Small intestine (tissue), 7 donors: ENCODE results near the gene TCF15. TPM values are rescaled to one million over a fixed set of nuclear protein-coding genes. Genes with fewer than 3 reads are reported as not detected.
"Not testable (repeated sequence)": the region's sequence is repeated elsewhere in the genome, so short reads cannot be mapped to it uniquely, and the experiment has no call there.

Experiments
- DNase-seq, 2 donors: peaks; one replicate each; pipeline versions ENCODE4 v3.0.0 to v3.0.0-alpha.2; 2013
- FAIRE-seq: peaks from 2 replicates; lab custom pipeline; 2012; peaks lifted over from hg19 to GRCh38; lab: Jason Lieb, UNC
- H3K27ac ChIP-seq, 3 donors: one replicate each; pipeline ENCODE4 v1.5.1; 2013; ENCODE audit warnings: low read length in 2 of 3, mild to moderate bottlenecking in 2 of 3, control low read depth in 1 of 3, inconsistent platforms in 1 of 3, low read depth in 1 of 3, moderate library complexity in 1 of 3
- H3K27me3 ChIP-seq, 3 donors: one replicate each; pipeline ENCODE4 v1.6.1; 2013; ENCODE audit warnings: low read length in 3 of 3, inconsistent platforms in 1 of 3; ENCODE audit not compliant: control insufficient read depth in 3 of 3, insufficient read depth in 3 of 3
- H3K36me3 ChIP-seq, 3 donors: one replicate each; pipeline ENCODE4 v1.6.1; 2013; ENCODE audit warnings: low read length in 3 of 3, inconsistent platforms in 1 of 3, low read depth in 1 of 3, mild to moderate bottlenecking in 1 of 3, moderate library complexity in 1 of 3; ENCODE audit not compliant: control insufficient read depth in 3 of 3, insufficient read depth in 2 of 3
- H3K4me1 ChIP-seq, 3 donors: one replicate each; pipeline ENCODE4 v1.6.1; 2013; ENCODE audit warnings: low read length in 2 of 3, inconsistent platforms in 1 of 3, low read depth in 1 of 3, mild to moderate bottlenecking in 1 of 3, moderate library complexity in 1 of 3; ENCODE audit not compliant: control insufficient read depth in 3 of 3, insufficient read depth in 2 of 3
- H3K4me3 ChIP-seq, 3 donors: one replicate each; pipeline ENCODE4 v1.5.1; 2013; ENCODE audit warnings: low read length in 3 of 3, control low read depth in 1 of 3, inconsistent platforms in 1 of 3, low read depth in 1 of 3, mild to moderate bottlenecking in 1 of 3, moderate library complexity in 1 of 3
- H3K9me3 ChIP-seq, 2 donors: one replicate each; pipeline ENCODE4 v1.6.1; 2013; ENCODE audit warnings: low read depth in 1 of 2, low read length in 1 of 2; ENCODE audit not compliant: control insufficient read depth in 2 of 2, insufficient read depth in 1 of 2
- WGBS, 3 donors: extraction: QIAGEN DNeasy Blood & Tissue Kit; methylation state at CpG; one replicate each; pipeline ENCODE4 v1.1.7; 2013; 5-methylcytosine and 5-hydroxymethylcytosine counted together
- polyA plus RNA-seq, 4 donors: library from polyadenylated mRNA; stranded (reverse) in 3 of 4; unstranded in 1 of 4; fragments of 200-250 nt in 3 of 4; fragments of 120-200 nt in 1 of 4; gene quantifications; one replicate each; pipeline versions ENCODE4 v1.2.1 to v1.2.3, GENCODE V29; 2013
- donor health status: healthy with polysubstance abuse.
- donor health status: control.
- donor health status: control.
- donor health status: Bipolar disorder and iron deficiency.
- donor health status: healthy.

TCF15 gene
- polyA plus RNA-seq, 4 donors = 0.21 to 0.37 TPM; not detected in 2

DNA sequence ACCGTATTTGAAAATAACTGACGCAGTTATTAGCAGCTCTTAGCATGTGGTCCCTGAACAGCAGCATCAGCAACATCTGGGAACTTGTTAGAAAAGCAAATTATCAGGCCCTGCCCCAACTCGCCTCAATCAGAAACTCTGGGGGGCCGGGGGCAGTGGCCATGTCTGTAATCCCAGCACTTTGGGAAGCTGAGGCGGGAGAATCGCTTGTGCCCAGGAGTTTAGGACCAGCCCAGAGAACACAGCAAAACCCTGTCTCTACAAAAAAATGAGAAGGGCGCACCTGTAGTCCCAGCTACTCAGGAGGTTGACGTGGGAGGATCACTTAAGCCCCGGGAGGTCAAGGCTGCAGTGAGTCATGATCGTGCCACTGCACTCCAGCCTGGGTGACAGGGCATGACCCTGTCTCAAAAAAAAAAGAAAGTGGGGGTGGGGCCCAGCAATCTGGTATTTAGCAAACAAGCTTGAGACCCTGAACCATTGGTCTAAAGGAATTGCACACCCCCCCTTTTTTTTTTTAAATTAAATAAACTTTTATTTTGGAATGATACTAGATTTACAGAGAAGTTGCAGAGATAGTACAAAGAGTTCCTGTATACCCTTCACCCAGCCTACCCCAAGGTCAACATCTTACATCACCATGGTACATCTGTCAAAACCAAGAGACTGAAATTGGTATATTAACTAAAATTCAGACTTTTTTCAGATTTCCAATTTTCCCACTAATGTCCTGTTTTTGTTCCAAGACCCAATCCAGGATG lies 36.2 kb upstream of the TCF15 start:
- 78 to 87% (median 82%) methylated on average over 10 of the region's 10 CpGs for WGBS, 3 donors
- Histone ChIP-seq H3K27me3 (peaks cover 0 to 3% (median 0%) of the 10 kb centered on the region in 3 donors), H3K9me3 (no peaks in the 10 kb centered on the region), H3K27ac (no peak overlapping the region), H3K4me3 (no peak overlapping the region), H3K4me1 (peaks cover 0 to 3% (median 0%) of the 10 kb centered on the region in 3 donors), H3K36me3 (peaks cover 10 to 32% (median 16%) of the 10 kb centered on the region in 3 donors)
- FAIRE-seq (no peak), DNase-seq (no peak)

DNA sequence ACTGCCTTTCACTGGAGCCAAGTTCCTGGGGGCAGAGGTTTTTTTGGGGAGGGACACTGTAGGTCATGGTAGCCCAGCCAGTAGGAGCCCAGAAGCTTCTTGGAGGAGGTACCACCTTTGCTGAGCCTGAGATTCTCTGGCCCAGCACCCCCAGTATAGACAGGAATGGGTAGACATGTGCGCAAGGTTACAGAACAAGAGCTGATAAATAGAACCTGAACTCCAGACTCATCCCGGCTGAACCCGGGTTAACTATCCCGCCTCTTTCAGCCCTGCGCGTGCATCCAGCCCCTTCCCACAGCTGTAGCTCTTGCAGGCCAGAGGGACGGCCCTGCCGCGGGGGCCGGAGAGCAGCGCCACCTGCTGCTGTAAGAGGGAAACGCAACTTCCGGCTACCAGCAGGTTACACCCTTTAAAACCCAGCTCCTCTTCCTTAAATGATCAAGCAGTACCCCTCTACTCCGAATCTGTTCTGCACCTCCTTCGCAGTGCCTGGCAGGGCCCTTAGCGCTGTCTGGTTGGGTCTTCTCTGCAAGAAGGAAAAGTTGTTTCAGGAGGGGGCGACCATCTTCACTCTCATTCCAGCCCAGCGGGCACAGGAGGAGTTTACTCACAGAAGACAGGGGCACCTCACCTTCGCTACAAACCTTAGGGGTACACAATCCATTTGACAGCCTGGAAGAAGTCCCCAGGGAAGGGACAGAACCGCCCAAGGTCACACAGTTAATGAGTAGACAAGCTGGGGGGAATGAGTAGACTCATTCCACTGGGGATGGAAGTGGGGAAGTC lies 35.4 kb upstream of the TCF15 start:
- peaks cover 10 to 30% (median 16%) of the 10 kb centered on the region in 3 donors for H3K36me3 ChIP-seq
- H3K27ac ChIP-seq = no peak overlapping the region
- H3K9me3 ChIP-seq = no peaks in the 10 kb centered on the region
- 15 to 18% (median 17%) methylated on average over 20 of the region's 20 CpGs for WGBS, 3 donors
- FAIRE-seq (no peak), DNase-seq (peak; percentile 51 to 85)
- H3K4me1 ChIP-seq = peaks cover 0 to 3% (median 0%) of the 10 kb centered on the region in 3 donors
- H3K27me3 ChIP-seq = peaks cover 0 to 3% (median 3%) of the 10 kb centered on the region in 3 donors
- no peak overlapping the region for H3K4me3 ChIP-seq

DNA sequence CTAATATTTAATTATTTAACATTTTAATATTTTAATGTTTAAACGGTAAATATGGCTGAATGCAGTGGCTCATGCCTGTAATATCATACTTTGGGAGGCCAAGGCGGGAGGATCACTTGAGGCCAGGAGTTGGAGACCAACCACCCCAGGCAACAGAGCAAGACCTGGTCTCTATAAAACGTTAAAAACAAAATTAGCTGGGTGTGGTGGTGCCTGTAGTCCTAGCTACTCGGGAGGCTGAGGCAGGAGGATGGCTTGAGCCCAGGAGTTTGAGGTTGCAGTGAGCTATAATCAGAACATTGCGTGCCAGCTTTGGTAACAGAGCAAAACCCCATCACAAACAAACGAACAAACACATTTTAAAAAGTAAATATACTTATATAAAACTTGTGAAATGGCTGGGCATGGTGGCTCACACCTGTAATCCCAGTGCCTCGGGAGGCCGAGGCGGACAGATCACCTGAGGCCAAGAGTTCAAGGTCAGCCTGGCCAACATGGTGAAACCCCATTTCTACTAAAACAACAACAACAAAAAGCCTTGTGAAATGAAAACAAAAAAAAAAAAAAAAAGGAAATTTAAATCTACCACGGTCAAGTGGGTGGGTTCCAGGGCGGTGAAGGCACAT lies 34.7 kb upstream of the TCF15 start:
- H3K36me3 ChIP-seq = peaks cover 10 to 22% (median 16%) of the 10 kb centered on the region in 3 donors
- H3K27me3 ChIP-seq = peaks cover 0 to 3% (median 3%) of the 10 kb centered on the region in 3 donors
- H3K4me1 ChIP-seq = peaks cover 0 to 3% (median 0%) of the 10 kb centered on the region in 3 donors
- H3K4me3 ChIP-seq = no peak overlapping the region
- no peaks in the 10 kb centered on the region for H3K9me3 ChIP-seq
- FAIRE-seq (no peak), DNase-seq (no peak)
- 81 to 85% (median 84%) methylated on average over 11 of the region's 11 CpGs for WGBS, 3 donors
- no peak overlapping the region for H3K27ac ChIP-seq

DNA sequence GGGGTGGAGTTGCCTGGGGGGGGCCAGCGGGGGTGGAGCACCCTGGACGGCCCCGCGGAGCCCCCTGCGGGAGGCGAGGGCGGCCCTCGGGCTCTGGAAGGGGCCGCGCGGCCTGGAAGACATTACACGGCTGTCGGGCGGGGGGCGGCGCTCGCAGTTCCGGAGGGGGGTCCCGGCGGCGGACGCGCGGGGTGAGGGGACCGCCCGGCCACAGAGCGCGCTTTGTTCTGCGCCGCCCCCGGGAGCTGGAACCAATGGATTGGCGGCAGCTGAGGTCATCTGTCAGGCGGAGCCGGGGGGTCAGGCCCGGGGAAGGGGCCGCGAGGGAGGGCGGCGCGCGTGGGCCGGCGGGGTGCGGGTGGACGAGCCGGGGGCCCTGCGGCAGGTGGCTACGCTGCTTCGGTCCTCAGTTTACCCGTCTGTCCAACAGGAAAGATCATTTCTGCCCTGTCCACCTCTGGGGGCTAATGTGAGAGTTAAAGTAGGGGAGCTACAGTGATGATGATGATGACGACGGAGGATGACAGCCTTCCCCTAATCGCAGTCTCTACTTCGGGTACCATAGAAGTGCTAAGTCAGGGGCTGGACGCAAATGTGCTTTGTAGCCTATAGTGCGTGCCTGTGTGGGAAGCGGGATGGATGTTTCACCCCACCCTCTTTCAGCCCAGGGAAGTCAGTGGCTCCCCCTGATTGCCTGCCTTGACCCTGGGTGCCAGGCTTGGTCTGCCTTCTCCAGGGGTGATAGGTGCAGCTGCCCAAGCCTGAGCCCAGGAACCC lies 32.5 kb upstream of the TCF15 start:
- FAIRE-seq (no peak), DNase-seq (peak in 1 of 2 donors; percentile 34)
- H3K4me1 ChIP-seq = peaks cover 0 to 3% (median 0%) of the 10 kb centered on the region in 3 donors
- H3K27me3 ChIP-seq = peaks cover 0 to 6% (median 3%) of the 10 kb centered on the region in 3 donors
- no peak overlapping the region for H3K27ac ChIP-seq
- peak overlapping the region in 1 of 3 donors; percentile 17 for H3K4me3 ChIP-seq
- 7 to 16% (median 11%) methylated on average over 27 to 57 of the region's 57 CpGs for WGBS, 3 donors
- H3K9me3 ChIP-seq = no peaks in the 10 kb centered on the region
- peaks cover 0 to 6% (median 5%) of the 10 kb centered on the region in 3 donors for H3K36me3 ChIP-seq

DNA sequence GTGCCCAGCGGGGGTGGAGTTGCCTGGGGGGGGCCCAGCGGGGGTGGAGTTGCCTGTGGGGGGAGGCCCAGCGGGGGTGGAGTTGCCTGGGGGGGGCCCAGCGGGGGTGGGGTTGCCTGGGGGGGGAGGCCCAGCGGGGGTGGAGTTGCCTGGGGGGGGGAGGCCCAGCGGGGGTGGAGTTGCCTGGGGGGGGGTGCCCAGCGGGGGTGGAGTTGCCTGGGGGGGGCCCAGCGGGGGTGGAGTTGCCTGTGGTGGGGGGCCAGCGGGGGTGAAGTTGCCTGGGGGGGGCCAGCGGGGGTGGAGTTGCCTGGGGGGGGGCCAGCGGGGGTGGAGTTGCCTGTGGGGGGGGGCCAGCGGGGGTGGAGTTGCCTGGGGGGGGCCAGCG lies 31.9 kb upstream of the TCF15 start:
- H3K27ac ChIP-seq, DNase-seq, FAIRE-seq, H3K4me1 ChIP-seq, H3K4me3 ChIP-seq, H3K27me3 ChIP-seq, H3K9me3 ChIP-seq, H3K36me3 ChIP-seq: not testable (repeated sequence)
- 7 to 42% (median 41%) methylated on average over 2 to 4 of the region's 13 CpGs for whole genome bisulfite sequencing, 3 donors

DNA sequence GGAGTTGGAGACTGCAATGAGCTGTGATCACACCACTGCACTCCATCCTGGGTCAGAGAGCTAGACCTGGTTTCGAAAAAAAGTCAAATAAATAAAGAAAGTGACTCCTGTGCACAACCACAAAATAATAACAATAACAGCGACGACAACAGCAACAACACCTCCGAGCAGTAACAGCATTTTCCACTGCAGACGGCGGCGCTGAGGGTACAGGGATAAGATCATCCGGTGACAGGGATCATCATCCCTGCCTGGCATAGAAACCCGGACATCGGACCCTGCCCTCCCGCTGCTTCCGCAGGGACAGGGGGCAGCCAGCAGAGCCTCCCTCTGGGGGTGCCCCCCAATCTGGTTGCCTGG lies 31.4 kb upstream of the TCF15 start:
- FAIRE-seq (no peak), DNase-seq (peak in 1 of 2 donors; percentile 29)
- peaks cover 0 to 9% (median 3%) of the 10 kb centered on the region in 3 donors for H3K27me3 ChIP-seq
- peaks cover 0 to 3% (median 0%) of the 10 kb centered on the region in 3 donors for H3K4me1 ChIP-seq
- H3K27ac ChIP-seq = no peak overlapping the region
- no peaks in the 10 kb centered on the region for H3K36me3 ChIP-seq
- no peaks in the 10 kb centered on the region for H3K9me3 ChIP-seq
- WGBS, 3 donors = 18 to 35% (median 28%) methylated on average over 12 of the region's 12 CpGs
- no peak overlapping the region for H3K4me3 ChIP-seq

DNA sequence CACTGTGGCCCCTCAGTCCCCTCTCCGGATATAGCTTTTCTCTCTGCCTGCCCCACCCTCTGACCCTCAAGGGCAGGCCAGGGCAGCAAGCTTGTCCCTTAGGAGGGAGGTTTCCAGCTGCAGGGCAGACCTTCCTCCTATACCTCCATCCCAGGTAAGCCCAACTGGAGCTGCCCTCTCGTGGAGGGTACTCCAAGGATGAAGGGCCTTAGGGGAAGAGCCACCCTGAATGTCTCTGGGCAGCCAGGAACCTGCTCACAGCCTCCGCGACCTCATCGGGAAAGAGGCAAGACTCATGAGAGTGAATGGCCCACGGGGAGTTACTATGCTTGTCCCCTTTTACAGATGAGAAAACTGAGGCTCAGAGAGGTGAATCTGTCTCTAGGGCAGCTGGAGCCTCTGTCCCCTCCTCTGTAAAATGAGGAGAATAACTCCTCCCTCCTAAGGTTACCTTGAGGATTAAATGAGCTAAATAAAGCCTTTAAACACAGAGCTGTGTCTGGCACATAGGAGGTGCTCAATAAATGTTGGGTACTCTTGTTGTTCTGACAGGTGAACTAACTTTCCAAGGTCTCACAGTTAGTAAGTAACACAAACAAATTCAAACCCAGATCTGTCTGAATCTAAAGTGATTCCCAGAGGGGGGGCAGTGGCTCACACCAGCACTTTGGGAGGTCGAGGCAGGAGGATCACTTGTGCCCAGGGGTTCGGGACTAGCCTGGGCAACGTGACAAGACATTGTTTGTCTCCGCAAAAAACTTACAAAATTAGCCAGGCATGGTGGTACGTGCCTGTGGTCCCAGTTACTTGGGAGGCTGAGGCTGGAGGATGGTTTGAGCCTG lies 30.8 kb upstream of the TCF15 start:
- no peak overlapping the region for H3K4me3 ChIP-seq
- H3K9me3 ChIP-seq = no peaks in the 10 kb centered on the region
- WGBS, 3 donors = 45 to 64% (median 57%) methylated on average over 11 of the region's 11 CpGs
- H3K4me1 ChIP-seq = peaks cover 0 to 3% (median 0%) of the 10 kb centered on the region in 3 donors
- FAIRE-seq (no peak), DNase-seq (no peak)
- H3K27ac ChIP-seq = no peak overlapping the region
- H3K36me3 ChIP-seq = no peaks in the 10 kb centered on the region
- H3K27me3 ChIP-seq = peaks cover 0 to 12% (median 3%) of the 10 kb centered on the region in 3 donors
